ENCODE data around the gene ALKBH2. TPM values are rescaled to one million over a fixed set of nuclear protein-coding genes. Genes with fewer than 3 reads are reported as not detected.

Gene ALKBH2
- 10 to 100 TPM; 27.5 to 32.6 (median 30.0) TPM for polyA plus RNA-seq (ENCODE audit: insufficient read length in 4 of 4)

- peak in 3 of 4 donors; percentile 74 to 84 (median 83) for DNase-seq (ENCODE audit: low read depth in 4 of 4, low spot score in 3 of 4)
Observed at GRCh38 chr12:109093022-109093918, at the start of gene ALKBH2. Gene ALKBH2 (minus strand): TSS chr12:109093472. CDS start chr12:109092786, 686 bp downstream.

- no peak for DNase-seq (ENCODE audit: low read depth in 4 of 4, low spot score in 3 of 4)
Observed at GRCh38 chr12:109140560-109140959, 47.3 kb upstream of the ALKBH2 start.

DNA sequence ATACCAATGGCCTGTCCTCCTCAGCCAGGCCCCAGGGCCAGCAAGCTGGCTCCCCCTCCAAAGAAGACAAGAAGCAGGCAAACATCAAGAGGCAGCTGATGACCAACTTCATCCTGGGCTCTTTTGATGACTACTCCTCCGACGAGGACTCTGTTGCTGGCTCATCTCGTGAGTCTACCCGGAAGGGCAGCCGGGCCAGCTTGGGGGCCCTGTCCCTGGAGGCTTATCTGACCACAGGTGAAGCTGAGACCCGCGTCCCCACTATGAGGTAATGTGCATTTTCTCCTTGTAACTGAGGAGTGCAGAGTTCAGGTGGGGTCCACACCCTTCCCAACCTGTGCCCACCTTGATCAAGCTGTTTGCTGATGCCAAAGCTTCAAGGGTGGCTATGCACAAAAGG is 46.5 kb upstream of the ALKBH2 start:
- DNase-seq (ENCODE audit: low read depth in 4 of 4, low spot score in 3 of 4): no peak

DNA sequence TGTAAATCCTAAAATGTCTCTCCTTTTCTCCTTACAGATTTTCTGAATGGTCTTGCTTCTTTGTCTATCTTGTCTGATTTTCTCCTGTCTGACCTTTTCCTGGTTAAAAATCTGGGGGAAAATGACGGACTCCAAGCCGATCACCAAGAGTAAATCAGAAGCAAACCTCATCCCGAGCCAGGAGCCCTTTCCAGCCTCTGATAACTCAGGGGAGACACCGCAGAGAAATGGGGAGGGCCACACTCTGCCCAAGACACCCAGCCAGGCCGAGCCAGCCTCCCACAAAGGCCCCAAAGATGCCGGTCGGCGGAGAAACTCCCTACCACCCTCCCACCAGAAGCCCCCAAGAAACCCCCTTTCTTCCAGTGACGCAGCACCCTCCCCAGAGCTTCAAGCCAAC is 46.1 kb upstream of the ALKBH2 start:
- no peak for DNase-seq (ENCODE audit: low read depth in 4 of 4, low spot score in 3 of 4)

DNA sequence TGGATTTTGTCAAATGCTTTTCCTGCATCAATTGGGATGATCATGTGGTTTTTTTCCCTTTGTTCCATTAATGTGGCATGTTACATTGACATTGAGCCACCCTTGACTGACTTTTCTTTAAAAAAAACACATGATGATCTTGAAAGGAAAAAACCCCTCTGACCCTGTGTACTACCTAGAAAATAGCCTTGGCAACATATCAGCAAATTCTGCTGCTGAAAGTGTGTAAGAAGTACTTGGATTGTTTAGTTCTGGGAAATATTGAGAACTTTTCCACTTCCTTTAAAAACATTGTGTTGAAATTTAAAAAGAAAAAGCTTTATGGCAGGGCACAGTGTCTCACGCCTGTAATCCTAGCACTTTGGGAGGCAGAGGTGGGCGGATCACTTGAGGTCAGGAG is 43.8 kb upstream of the ALKBH2 start:
- DNase-seq (ENCODE audit: low read depth in 4 of 4, low spot score in 3 of 4): no peak

GRCh38 chr12:109134186-109134917 is 41.1 kb upstream of the ALKBH2 start:
- no peak for DNase-seq (ENCODE audit: low read depth in 4 of 4, low spot score in 3 of 4)

DNA sequence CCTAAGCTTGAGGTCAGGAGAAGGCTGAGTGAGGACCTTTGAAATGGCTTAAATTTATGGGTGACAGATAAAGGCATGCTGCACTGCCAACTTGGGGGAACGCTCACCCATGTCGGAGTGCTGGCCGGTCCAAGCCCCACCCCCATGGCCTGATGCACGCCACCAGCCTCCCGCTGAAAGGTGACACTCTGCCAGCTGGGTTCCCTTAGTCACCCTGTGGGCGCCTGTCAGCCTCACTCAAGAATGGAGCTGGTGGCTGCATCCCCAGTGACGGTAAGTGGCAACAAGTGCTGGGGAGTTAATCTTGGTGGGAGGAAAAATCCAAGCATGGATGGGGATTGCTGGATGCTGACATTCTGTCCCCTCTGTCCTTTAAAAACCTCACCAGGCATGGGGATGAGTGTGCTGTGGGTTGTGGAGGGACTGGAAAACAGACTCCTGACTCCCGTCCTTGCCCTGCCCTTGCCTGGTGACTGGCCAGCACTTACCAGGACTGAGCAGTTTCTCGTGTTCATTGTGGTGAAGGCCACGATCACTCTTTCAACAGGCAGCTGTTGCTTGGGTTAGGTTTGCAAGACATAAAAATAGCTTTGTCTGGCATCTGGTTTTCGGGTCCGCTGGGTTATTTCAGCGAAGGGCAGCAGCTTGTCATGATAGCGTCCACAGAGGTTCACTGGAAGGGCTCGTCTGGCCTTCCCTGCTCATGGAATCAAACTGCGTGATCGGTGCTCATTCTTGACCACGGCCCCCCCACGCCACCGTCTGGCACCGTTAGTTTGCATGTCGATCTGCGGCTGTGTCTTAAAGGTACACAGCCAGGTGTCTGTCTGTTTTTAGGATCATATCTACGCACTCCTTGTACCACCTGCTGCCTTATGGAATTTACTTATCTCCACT is 38.1 kb upstream of the ALKBH2 start:
- peak in 1 of 4 donors; percentile 45 for DNase-seq (ENCODE audit: low read depth in 4 of 4, low spot score in 3 of 4)

DNA sequence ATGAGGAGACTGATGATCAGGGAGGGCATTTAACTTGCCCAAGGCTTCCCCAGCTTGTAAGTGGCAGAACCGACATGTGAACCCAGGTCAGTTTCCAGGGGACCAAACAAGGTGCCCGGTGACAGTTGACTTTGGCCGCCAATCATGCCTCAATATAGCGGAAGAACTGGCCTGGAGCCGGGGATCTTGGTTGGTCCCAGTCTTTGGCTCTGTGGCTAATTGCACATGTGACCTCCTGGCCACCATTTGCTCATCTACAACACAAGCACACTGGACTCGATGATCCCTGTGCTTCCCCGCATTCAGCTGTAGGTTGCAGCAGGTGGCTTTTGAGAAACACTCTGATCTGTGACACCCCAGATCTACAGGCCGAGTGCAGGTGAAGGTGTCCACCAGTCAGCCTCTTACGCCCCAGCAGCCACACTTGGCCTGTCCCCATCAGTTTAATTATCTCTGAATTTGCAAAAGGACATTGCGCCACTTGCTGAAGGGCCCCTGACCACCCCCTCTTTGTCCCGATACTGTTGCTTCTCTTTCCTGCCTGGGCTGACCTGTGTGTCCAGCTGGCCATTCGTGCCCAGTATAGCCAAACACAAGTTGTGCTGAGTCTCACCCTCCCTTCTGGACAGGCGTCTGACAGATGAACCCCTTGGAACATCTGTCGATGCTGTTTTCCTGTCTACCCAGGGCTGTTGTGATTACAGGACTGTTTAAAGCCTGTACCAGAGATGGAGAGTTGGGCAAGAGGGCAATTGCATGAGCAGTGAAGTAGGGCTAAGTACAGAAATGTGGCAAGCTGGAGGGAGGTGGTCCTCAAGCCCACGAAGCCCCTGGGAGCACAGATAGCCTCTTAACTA is 37.3 kb upstream of the ALKBH2 start:
- DNase-seq (ENCODE audit: low read depth in 4 of 4, low spot score in 3 of 4): no peak

DNA sequence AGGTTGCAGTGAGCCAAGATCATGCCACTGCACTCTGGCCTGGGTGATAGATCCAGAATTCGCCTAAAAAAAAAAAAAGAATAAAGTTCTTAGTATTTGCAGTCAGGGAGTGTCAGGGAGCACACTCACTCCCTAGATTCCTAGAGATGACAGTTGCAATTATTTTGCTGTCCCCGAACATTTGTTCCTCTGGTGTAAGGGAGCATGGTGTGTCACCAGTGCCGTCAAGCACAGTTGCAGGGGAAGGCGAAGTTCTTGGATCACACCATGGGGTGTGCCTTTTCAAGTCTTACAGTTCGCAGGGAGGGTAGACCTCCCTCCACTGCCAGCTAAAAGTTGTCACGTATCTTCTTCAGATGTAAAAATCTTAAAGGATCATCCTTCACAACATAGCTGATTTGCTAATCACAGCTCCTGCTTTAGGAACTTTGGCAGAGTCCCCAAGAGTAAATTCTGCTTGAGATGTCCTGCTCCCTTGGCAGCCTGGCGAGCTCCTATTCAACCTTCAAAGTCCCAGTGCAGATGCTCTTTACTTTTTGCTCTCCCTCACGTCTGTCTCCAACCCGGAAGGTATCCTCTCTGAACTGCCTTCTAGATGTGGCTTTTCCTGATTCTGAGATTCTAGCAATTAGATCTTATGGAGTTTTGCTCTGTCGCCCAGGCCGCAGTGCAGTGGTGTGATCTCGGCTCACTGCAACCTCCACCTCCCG is 34.4 kb upstream of the ALKBH2 start:
- DNase-seq (ENCODE audit: low read depth in 4 of 4, low spot score in 3 of 4): no peak

GRCh38 chr12:109126784-109127183 is 33.5 kb upstream of the ALKBH2 start:
- no peak for DNase-seq (ENCODE audit: low read depth in 4 of 4, low spot score in 3 of 4)

GRCh38 chr12:109125791-109126190 is 32.5 kb upstream of the ALKBH2 start:
- DNase-seq (ENCODE audit: low read depth in 4 of 4, low spot score in 3 of 4): no peak

GRCh38 chr12:109124878-109125648 is 31.8 kb upstream of the ALKBH2 start:
- DNase-seq (ENCODE audit: low read depth in 4 of 4, low spot score in 3 of 4): no peak

DNA sequence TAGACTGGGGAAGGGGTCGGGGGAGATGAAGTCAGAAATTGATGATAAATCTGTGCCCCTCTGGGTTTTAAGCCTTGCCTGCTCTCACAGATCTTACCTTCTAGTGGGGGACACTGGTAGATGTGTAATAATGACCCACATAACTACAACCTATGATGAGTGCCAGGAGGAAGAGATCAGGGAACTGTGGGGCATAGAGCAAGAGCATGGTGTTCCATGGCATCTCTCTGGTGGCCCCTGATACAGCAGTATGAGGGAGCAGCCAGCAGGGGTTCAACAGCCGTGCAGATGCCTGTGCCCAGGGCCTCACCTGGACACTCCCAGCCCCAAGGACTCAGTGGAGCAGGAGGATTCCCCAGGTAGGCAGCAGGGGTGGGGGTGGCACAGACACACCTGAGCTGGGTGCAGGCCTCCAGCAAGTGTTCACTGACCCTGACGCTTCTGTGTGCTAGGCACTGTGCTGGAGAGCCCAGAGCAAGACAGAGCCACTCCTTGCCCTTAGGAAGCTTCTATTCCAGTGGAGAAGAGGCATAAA is 28.1 kb upstream of the ALKBH2 start:
- DNase-seq (ENCODE audit: low read depth in 4 of 4, low spot score in 3 of 4): no peak

DNA sequence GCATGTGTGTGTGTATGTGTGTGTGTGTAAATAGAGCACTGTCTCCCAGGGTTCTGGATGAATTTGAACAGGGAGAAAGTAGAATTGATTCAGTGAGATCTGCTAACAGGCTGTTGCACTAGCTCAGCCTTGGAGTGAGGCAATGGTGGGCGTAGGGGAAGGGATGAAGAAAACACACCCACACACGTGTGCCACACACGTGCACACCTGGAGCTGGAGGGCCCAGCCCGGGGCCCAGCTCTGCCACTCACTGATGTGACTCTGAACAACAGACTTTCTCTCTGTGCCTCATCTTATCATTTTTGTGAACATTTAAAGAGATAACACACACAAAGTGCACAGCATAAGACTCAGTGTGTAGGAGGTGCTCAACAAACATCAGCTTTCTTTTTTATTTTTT is 27.3 kb upstream of the ALKBH2 start:
- DNase-seq (ENCODE audit: low read depth in 4 of 4, low spot score in 3 of 4): no peak

GRCh38 chr12:109120095-109120494 is 26.8 kb upstream of the ALKBH2 start:
- no peak for DNase-seq (ENCODE audit: low read depth in 4 of 4, low spot score in 3 of 4)

- no peak for DNase-seq (ENCODE audit: low read depth in 4 of 4, low spot score in 3 of 4)
Observed at GRCh38 chr12:109116611-109116949, 23.3 kb upstream of the ALKBH2 start.

GRCh38 chr12:109115758-109116610 is 22.7 kb upstream of the ALKBH2 start, which contains the start of gene ACACB:
Gene ACACB (plus strand): TSS chr12:109116587. CDS start chr12:109139406, 22,819 bp downstream.
- DNase-seq (ENCODE audit: low read depth in 4 of 4, low spot score in 3 of 4): no peak

Data from left renal pelvis (tissue), 4 donors.